ENCODE data around the gene RTL10.

- no peak for TF ChIP-seq POLR2AphosphoS5 (IDR thresholded peaks at IDR 0.05; ENCODE audit: low read depth, low read length)
- no peak for TF ChIP-seq CTCF (IDR thresholded peaks at IDR 0.05)
- TF ChIP-seq TCF7L2 (IDR thresholded peaks at IDR 0.05; ENCODE audit: low read depth, low read length): no peak
- no peak for TF ChIP-seq SIN3A (IDR thresholded peaks at IDR 0.05; ENCODE audit: borderline replicate concordance, insufficient read depth, low read depth, low read length)
- TF ChIP-seq REST (IDR thresholded peaks at IDR 0.05; ENCODE audit: insufficient read depth in 1 of 2, low read depth in 2 of 2, low read length in 1 of 2): no peak
Observed at GRCh38 chr22:19869497-19870152, 15.0 kb upstream of the RTL10 start.
